Fibroblast of lung (primary cell): ENCODE data around the gene GRIK4.

ENCODE experiments used
- EZH2 ChIP-seq: IDR thresholded peaks from 2 replicates; pipeline ENCODE4 v1.5.1; 2012; ENCODE audit warnings: low read length, control low read depth, mild to moderate bottlenecking; ENCODE audit errors: missing control alignments
- TF ChIP-seq, protein P1 (sequence below), 2 donors: IDR thresholded peaks in 1 of 2; conservative IDR thresholded peaks in 1 of 2; 1 replicate in 1 of 2; 2 replicates in 1 of 2; pipeline ENCODE4 v1.5.1; 2011 to 2012; ENCODE audit warnings: low read length in 2 of 2, control low read depth in 1 of 2, inconsistent platforms in 1 of 2, low read depth in 1 of 2, mild to moderate bottlenecking in 1 of 2

DNA sequence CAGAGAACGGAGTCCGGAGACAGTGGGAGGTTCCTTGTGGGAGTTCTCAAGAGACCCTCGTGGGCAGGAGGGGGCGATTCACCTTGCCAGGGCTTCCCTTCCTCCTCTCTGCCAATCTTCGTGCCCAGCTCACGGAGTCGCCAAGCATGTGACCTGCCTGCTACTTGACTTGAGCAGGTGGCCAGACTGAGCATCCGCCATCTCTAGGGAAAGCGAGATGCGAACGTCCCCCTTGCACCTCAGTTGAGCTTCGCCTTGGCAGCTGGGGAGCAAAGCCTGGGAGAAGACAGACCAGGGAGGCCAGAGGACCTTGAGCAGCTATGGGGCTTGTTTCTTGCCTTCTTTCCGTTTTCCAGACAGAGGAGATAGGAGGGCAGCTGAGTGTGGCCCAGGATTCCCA lies 123.2 kb downstream of the GRIK4 start:
- TF ChIP-seq, protein P1, sequence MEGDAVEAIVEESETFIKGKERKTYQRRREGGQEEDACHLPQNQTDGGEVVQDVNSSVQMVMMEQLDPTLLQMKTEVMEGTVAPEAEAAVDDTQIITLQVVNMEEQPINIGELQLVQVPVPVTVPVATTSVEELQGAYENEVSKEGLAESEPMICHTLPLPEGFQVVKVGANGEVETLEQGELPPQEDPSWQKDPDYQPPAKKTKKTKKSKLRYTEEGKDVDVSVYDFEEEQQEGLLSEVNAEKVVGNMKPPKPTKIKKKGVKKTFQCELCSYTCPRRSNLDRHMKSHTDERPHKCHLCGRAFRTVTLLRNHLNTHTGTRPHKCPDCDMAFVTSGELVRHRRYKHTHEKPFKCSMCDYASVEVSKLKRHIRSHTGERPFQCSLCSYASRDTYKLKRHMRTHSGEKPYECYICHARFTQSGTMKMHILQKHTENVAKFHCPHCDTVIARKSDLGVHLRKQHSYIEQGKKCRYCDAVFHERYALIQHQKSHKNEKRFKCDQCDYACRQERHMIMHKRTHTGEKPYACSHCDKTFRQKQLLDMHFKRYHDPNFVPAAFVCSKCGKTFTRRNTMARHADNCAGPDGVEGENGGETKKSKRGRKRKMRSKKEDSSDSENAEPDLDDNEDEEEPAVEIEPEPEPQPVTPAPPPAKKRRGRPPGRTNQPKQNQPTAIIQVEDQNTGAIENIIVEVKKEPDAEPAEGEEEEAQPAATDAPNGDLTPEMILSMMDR (conservative IDR thresholded peaks at IDR 0.05 in 1 of 2, IDR thresholded peaks at IDR 0.05 in 1 of 2; ENCODE audit: low read depth in 1 of 2, low read length in 2 of 2) = no peak
- TF ChIP-seq EZH2 = no peak
